Right lobe of liver (tissue), 4 donors: ENCODE measurements around the gene PRSS56.

ENCODE experiments used
- CTCF ChIP-seq, 4 donors: fragments of 200-600 bp in 3 of 4; fragments of 450-650 bp in 1 of 4; IDR thresholded peaks; one replicate each; pipeline versions ENCODE4 v1.5.1 to v1.8.0; 2016 to 2022; ENCODE audit warnings: antibody characterized with exemption in 4 of 4, mild to moderate bottlenecking in 2 of 4
- POLR2A ChIP-seq: fragments of 450-650 bp; IDR thresholded peaks from one replicate; pipeline ENCODE4 v1.6.1; 2017; ENCODE audit warnings: antibody characterized with exemption, mild to moderate bottlenecking
- donor health status: DM: no; HTN: no; CAD: no.
- donor health status: DM: no; HTN: no; CAD: no.
- donor health status: DM: no; HTN: yes; CAD: no.

GRCh38 chr2:232562515-232563151, 42.4 kb downstream of the PRSS56 start:
- TF ChIP-seq POLR2A: no peak
- TF ChIP-seq CTCF (IDR thresholded peaks at IDR 0.05): no peak
